Endothelial cell of umbilical vein (primary cell): Measurements from ENCODE around the gene XPOT. TPM values are rescaled to one million over a fixed set of nuclear protein-coding genes. Genes with fewer than 3 reads are reported as not detected.

Experiments
- BruUV-seq: library from RNA; stranded (reverse); fragments of 400-500 nt; replicated peaks from 2 replicates; lab custom pipeline; 2021; lab: Mats Ljungman, UMichigan
- CTCF ChIA-PET: fragments of 300-600, 350-600 bp; sonication (Branson Sonifier 250); formaldehyde crosslinking; loops from one replicate; lab custom pipeline; 2021; ENCODE audit warnings: antibody characterized with exemption, inconsistent platforms; lab: Charles Lee
- POLR2A ChIA-PET: fragments of 300-600, 350-600 bp; sonication (Branson Sonifier 250); formaldehyde crosslinking; loops from one replicate; lab custom pipeline; 2021; ENCODE audit warnings: antibody characterized with exemption, inconsistent platforms; lab: Charles Lee
- DNase-seq: peaks from one replicate; pipeline ENCODE4 v3.0.0-alpha.2; 2011; ENCODE audit warnings: low read depth, low spot score
- FAIRE-seq: peaks from 2 replicates; lab custom pipeline; 2011; peaks lifted over from hg19 to GRCh38; lab: Jason Lieb, UNC
- H2AFZ ChIP-seq: 2 replicates; pipeline ENCODE4 v1.6.0; 2012; ENCODE audit warnings: low read depth, low read length, control low read depth, inconsistent platforms
- H3K27ac ChIP-seq: 2 replicates; pipeline ENCODE4 v1.5.1; 2011; ENCODE audit warnings: low read depth, mild to moderate bottlenecking, control low read depth, low read length, moderate library complexity; ENCODE audit not compliant: insufficient read depth
- H3K27me3 ChIP-seq, 2 experiments: 2 replicates each; pipeline versions ENCODE4 v1.6.0 to v1.6.1; 2011; ENCODE audit warnings: low read length in 2 of 2, mixed read lengths in 1 of 2; ENCODE audit not compliant: control insufficient read depth in 2 of 2, insufficient read depth in 2 of 2
- H3K36me3 ChIP-seq, 2 experiments: 2 replicates in 1 of 2; 3 replicates in 1 of 2; pipeline ENCODE4 v1.5.1; 2011; ENCODE audit warnings: low read length in 2 of 2, mild to moderate bottlenecking in 1 of 2, moderate library complexity in 1 of 2; ENCODE audit not compliant: control insufficient read depth in 2 of 2, insufficient read depth in 2 of 2; ENCODE audit errors: extremely low read depth in 1 of 2
- H3K4me1 ChIP-seq: 3 replicates; pipeline ENCODE4 v1.5.1; 2011; ENCODE audit warnings: mild to moderate bottlenecking, low read length; ENCODE audit not compliant: control insufficient read depth, insufficient read depth; ENCODE audit errors: extremely low read depth
- H3K4me2 ChIP-seq: 2 replicates; pipeline ENCODE4 v1.6.1; 2011; ENCODE audit warnings: low read length, control low read depth, mixed read lengths; ENCODE audit not compliant: insufficient read depth
- H3K4me3 ChIP-seq, 3 experiments: fragments of 200-600 bp in 1 of 3; sonication (generic), shearing (Covaris generic) in 1 of 3; replicated peaks in 1 of 3; 2 replicates each; pipeline ENCODE4 v1.5.1; 2011 to 2016; ENCODE audit warnings: control low read depth in 3 of 3, low read length in 3 of 3, mild to moderate bottlenecking in 2 of 3, inconsistent platforms in 1 of 3, low read depth in 1 of 3, moderate library complexity in 1 of 3; ENCODE audit not compliant: insufficient read depth in 1 of 3
- H3K79me2 ChIP-seq: 2 replicates; pipeline ENCODE4 v1.6.0; 2012; ENCODE audit warnings: low read length, inconsistent platforms; ENCODE audit not compliant: control insufficient read depth, insufficient read depth
- H3K9ac ChIP-seq: replicated peaks from 2 replicates; pipeline ENCODE3; 2011; ENCODE audit warnings: low read length, control low read depth; ENCODE audit not compliant: insufficient read depth; ENCODE audit errors: extremely low read depth
- H3K9me1 ChIP-seq: replicated peaks from 3 replicates; pipeline ENCODE4 v1.6.0; 2011; ENCODE audit warnings: mild to moderate bottlenecking, low read length; ENCODE audit not compliant: control insufficient read depth, insufficient read depth; ENCODE audit errors: extremely low read depth
- H3K9me3 ChIP-seq: replicated peaks from 2 replicates; pipeline ENCODE4 v1.5.1; 2012; ENCODE audit warnings: low read length, inconsistent platforms; ENCODE audit not compliant: control insufficient read depth, insufficient read depth
- H4K20me1 ChIP-seq: replicated peaks from 2 replicates; pipeline ENCODE3; 2011; ENCODE audit warnings: mild to moderate bottlenecking, low read length; ENCODE audit not compliant: control insufficient read depth, insufficient read depth; ENCODE audit errors: extremely low read depth
- FOS ChIP-seq: IDR thresholded peaks from 2 replicates; pipeline ENCODE4 v1.6.1; 2011; ENCODE audit warnings: mild to moderate bottlenecking, low read length, moderate library complexity, borderline replicate concordance; ENCODE audit not compliant: insufficient read depth
- GATA2 ChIP-seq: IDR thresholded peaks from 2 replicates; pipeline ENCODE4 v1.7.0; 2011; ENCODE audit warnings: low read depth, mild to moderate bottlenecking, moderate library complexity, mixed read lengths, low read length; ENCODE audit not compliant: insufficient read length, insufficient read depth
- JUN ChIP-seq: IDR thresholded peaks from 2 replicates; pipeline ENCODE4 v1.6.1; 2011; ENCODE audit warnings: borderline replicate concordance, low read depth; ENCODE audit not compliant: insufficient read length, insufficient read depth
- MYC ChIP-seq: IDR thresholded peaks from one replicate; pipeline ENCODE4 v1.6.1; 2011; ENCODE audit warnings: mild to moderate bottlenecking, low read depth, low read length
- POLR2A ChIP-seq: IDR thresholded peaks from 2 replicates; pipeline ENCODE4 v1.6.1; 2012; ENCODE audit warnings: low read depth, mild to moderate bottlenecking, control low read depth, low read length
- POLR2AphosphoS5 ChIP-seq: IDR thresholded peaks from 2 replicates; pipeline ENCODE4 v1.6.1; 2012; ENCODE audit warnings: low read depth, mild to moderate bottlenecking, control low read depth, low read length, moderate library complexity; ENCODE audit not compliant: insufficient read depth
- dilution Hi-C: fragments of 300-500 bp; cut with MboI; formaldehyde crosslinking; loops from one replicate; pipeline ENCODE4 v1.15.0; 2019; ENCODE audit warnings: low sequenced_read_pairs; ENCODE audit not compliant: extremely low pct_ligation_motif_present
- intact Hi-C: fragments of 100-400 bp; cut with micrococcal nuclease; formaldehyde crosslinking; loops from one replicate; pipeline ENCODE4 v1.10.0; 2022
- polyA plus RNA-seq, 4 experiments: library from polyadenylated mRNA; depleted of rRNA in 3 of 4; stranded (reverse) in 3 of 4; unstranded in 1 of 4; fragments of >200 nt; gene quantifications; 2 replicates each; pipeline versions ENCODE4 v1.2.1 to v1.2.3, GENCODE V29; 2011 to 2012; ENCODE audit warnings: missing spikeins in 1 of 4
- total RNA-seq: library from RNA; stranded (reverse); gene quantifications from 2 replicates; pipeline ENCODE4 v1.2.3, GENCODE V29; 2021
- TF ChIP-seq, protein P1 (sequence below): IDR thresholded peaks from 2 replicates; pipeline ENCODE4 v1.6.1; 2011; ENCODE audit not compliant: insufficient read depth, insufficient read length

The XPOT gene
- total and polyA plus RNA-seq, 2 donors (not counting 3 experiments of a cell fraction or from before 2014, with no cell fraction given), result 21.9 to 88.9 TPM

DNA sequence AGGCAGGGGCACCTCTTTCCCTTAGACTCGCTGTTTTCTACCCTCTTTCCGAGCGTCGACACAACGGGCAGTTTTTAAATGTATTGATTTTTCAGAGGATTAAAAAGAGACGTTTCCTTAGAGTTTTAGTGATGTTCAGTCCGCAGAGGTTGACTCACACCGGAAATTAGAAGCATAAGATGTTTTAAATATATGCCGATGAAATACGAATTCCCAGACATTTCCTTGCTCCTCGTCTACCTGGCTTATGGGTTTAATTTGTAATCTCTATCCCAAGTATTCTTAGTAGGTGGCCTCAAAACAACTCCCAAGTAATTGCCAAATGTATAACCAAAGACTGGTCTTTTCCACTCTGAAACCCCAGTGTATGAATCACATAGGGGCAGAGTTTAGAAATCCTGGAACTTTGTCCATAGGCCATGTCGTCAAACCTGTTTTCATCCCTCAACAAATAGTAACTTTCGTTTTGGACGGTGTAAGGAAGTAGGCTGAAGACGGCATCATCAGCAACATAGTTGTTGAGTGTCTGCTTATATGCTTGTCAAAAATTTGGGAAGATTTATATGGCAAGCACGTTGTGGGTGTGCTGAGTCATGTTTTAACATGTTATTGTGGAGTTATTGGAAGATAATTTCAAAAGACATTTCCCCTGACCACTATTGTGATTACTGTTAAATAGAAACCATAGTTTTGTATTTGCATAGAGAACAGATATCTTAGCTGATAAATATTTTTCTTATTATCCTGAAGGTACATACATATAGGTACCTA lies 48.6 kb downstream of the XPOT start:
- FAIRE-seq (no peak), DNase-seq (peak; percentile 85)
- Histone ChIP-seq H3K9ac (peak overlapping the region; percentile 97), H2AFZ (peak overlapping the region; percentile 63), H3K4me3 (peak overlapping the region; percentile 39 to 100 (median 83)), H3K9me3 (no peaks in the 10 kb centered on the region), H3K9me1 (no peaks in the 10 kb centered on the region), H3K4me2 (peak overlapping the region; percentile 92), H3K27ac (peak overlapping the region; percentile 97), H3K4me1 (peaks cover 26% of the 10 kb centered on the region), H3K36me3 (no peaks in the 10 kb centered on the region), H4K20me1 (no peaks in the 10 kb centered on the region), H3K27me3 (no peaks in the 10 kb centered on the region), H3K79me2 (peaks cover 50% of the 10 kb centered on the region)
- TF ChIP-seq GATA2 (no peak), FOS (peak; percentile 51)
- dilution Hi-C loops, result no loop called here
- ChIA-PET CTCF (interaction anchor here (1.2 kb wide), 1 partner anchor 97 kb away, joined by 4 read pairs; no protein-coding TSS in a partner anchor), POLR2A (no interaction called here)
- intact Hi-C loops, result loop anchor here (2.0 to 5.0 kb wide), 2 partner anchors 48 to 160 kb away; partner anchors contain the start of genes RASSF3 and XPOT
- TSS peak; percentile 69 for BruUV-seq

DNA sequence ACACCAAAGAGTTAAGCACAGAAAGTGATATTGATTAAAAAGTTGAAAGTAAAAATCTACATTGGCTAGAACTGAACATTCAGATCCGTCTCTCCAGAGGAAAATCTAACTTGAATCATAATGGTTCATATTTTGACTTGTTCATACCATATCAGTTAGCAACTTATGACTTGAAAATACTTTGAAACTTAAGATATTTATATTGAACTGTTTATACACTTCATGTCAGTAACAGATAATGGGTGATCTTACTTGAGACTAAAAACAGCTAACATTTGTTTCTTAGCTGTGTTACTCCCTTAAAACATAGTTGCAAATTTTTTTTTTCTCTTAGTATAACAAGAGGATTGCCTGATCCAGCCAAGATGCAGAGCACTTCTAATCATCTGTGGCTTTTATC lies 51.3 kb downstream of the XPOT start:
- ChIA-PET POLR2A (interaction anchor here (0.6 kb wide), 2 partner anchors 9 to 173 kb away, joined by 3 to 5 read pairs; no protein-coding TSS in a partner anchor), CTCF (no interaction called here)

More for the DNA sequence above, 51.3 kb downstream of the XPOT start:
- Histone ChIP-seq H3K4me2 (no peak overlapping the region), H2AFZ (no peak overlapping the region), H4K20me1 (no peaks in the 10 kb centered on the region), H3K36me3 (no peaks in the 10 kb centered on the region), H3K9me3 (no peaks in the 10 kb centered on the region), H3K4me1 (peaks cover 34% of the 10 kb centered on the region), H3K27ac (no peak overlapping the region), H3K79me2 (peaks cover 74% of the 10 kb centered on the region), H3K4me3 (no peak overlapping the region), H3K9ac (no peak overlapping the region), H3K9me1 (no peaks in the 10 kb centered on the region), H3K27me3 (no peaks in the 10 kb centered on the region)
- BruUV-seq, result no TSS peak
- dilution Hi-C loops (no loop called here), intact Hi-C loops (no loop called here)
- DNase-seq (no peak), FAIRE-seq (no peak)
- TF ChIP-seq POLR2A (no peak), FOS (no peak), JUN (no peak), POLR2AphosphoS5 (no peak), MYC (no peak)
- TF ChIP-seq, protein P1, sequence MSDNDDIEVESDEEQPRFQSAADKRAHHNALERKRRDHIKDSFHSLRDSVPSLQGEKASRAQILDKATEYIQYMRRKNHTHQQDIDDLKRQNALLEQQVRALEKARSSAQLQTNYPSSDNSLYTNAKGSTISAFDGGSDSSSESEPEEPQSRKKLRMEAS, result no peak
